ENCODE measurements around the gene NR4A1.

Gene NR4A1

DNA sequence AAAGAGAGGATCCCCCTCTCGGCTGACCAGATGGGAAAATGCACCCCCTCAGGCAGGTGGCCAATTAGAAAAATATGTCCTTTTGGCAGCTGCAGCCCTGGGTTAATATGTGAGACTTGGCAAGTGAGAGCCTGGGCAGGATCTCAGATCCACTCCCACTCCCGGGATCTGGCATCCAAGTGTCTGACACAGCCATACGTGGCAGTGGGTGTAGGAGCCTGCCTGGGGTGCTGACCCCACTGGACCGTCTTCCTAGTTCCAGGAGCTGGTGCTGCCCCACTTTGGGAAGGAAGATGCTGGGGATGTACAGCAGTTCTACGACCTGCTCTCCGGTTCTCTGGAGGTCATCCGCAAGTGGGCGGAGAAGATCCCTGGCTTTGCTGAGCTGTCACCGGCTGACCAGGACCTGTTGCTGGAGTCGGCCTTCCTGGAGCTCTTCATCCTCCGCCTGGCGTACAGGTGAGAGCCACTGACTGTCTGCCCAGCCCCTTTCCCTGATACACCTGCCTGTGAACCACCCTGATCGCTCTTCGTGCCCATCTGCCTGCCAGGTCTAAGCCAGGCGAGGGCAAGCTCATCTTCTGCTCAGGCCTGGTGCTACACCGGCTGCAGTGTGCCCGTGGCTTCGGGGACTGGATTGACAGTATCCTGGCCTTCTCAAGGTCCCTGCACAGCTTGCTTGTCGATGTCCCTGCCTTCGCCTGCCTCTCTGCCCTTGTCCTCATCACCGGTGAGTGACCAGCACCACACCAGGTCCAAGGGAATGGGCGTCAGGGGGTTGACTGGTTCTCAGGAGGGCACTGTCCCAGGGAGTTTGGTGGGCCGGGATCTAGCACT is 5.8 kb downstream of the NR4A1 start:
- Histone ChIP-seq H3K36me3 (ENCODE audit: insufficient read depth, insufficient read length, low read length) (peaks cover 68% of the 10 kb centered on the region), H3K4me1 (ENCODE audit: insufficient read depth, insufficient read length) (peaks cover 9% of the 10 kb centered on the region), H3K27me3 (ENCODE audit: insufficient read depth, insufficient read length) (peaks cover 8% of the 10 kb centered on the region), H3K9ac (ENCODE audit: insufficient read length, low read depth) (peak overlapping the region; percentile 17), H3K4me3 (ENCODE audit: insufficient read length, low read depth) (no peak overlapping the region), H3K9me3 (ENCODE audit: insufficient read depth, low read length) (no peaks in the 10 kb centered on the region)
- no peak for DNase-seq (ENCODE audit: low read depth, low spot score)
- TF ChIP-seq SUZ12 (IDR thresholded peaks at IDR 0.05; ENCODE audit: extremely low read depth, insufficient read depth, insufficient read length) = no peak
- TF ChIP-seq ZNF274 (IDR thresholded peaks at IDR 0.05; ENCODE audit: low read depth, low read length) = no peak
- TF ChIP-seq YY1 (IDR thresholded peaks at IDR 0.05; ENCODE audit: insufficient read depth, insufficient read length) = no peak

- TF ChIP-seq SUZ12 (IDR thresholded peaks at IDR 0.05; ENCODE audit: extremely low read depth, insufficient read depth, insufficient read length) (no peak), YY1 (IDR thresholded peaks at IDR 0.05; ENCODE audit: insufficient read depth, insufficient read length) (no peak), ZNF274 (IDR thresholded peaks at IDR 0.05; ENCODE audit: low read depth, low read length) (no peak)
- peaks cover 61% of the 10 kb centered on the region for H3K36me3 ChIP-seq (ENCODE audit: insufficient read depth, insufficient read length, low read length)
- no peak for DNase-seq (ENCODE audit: low read depth, low spot score)
- H3K4me3 ChIP-seq (ENCODE audit: insufficient read length, low read depth) = no peak overlapping the region
- peaks cover 3% of the 10 kb centered on the region for H3K4me1 ChIP-seq (ENCODE audit: insufficient read depth, insufficient read length)
- peaks cover under 1% of the 10 kb centered on the region for H3K27me3 ChIP-seq (ENCODE audit: insufficient read depth, insufficient read length)
- peak overlapping the region; percentile 17 for H3K9ac ChIP-seq (ENCODE audit: insufficient read length, low read depth)
- no peaks in the 10 kb centered on the region for H3K9me3 ChIP-seq (ENCODE audit: insufficient read depth, low read length)
Observed at GRCh38 chr12:52057638-52058576, 6.7 kb downstream of the NR4A1 start.

GRCh38 chr12:52058631-52059361 is 7.6 kb downstream of the NR4A1 start:
- H3K4me3 ChIP-seq (ENCODE audit: insufficient read length, low read depth) = no peak overlapping the region
- no peak overlapping the region for H3K9ac ChIP-seq (ENCODE audit: insufficient read length, low read depth)
- no peak for DNase-seq (ENCODE audit: low read depth, low spot score)
- H3K4me1 ChIP-seq (ENCODE audit: insufficient read depth, insufficient read length) = peaks cover 3% of the 10 kb centered on the region
- peaks cover 60% of the 10 kb centered on the region for H3K36me3 ChIP-seq (ENCODE audit: insufficient read depth, insufficient read length, low read length)
- no peaks in the 10 kb centered on the region for H3K27me3 ChIP-seq (ENCODE audit: insufficient read depth, insufficient read length)
- no peaks in the 10 kb centered on the region for H3K9me3 ChIP-seq (ENCODE audit: insufficient read depth, low read length)
- TF ChIP-seq ZNF274 (IDR thresholded peaks at IDR 0.05; ENCODE audit: low read depth, low read length) (no peak), YY1 (IDR thresholded peaks at IDR 0.05; ENCODE audit: insufficient read depth, insufficient read length) (no peak), SUZ12 (IDR thresholded peaks at IDR 0.05; ENCODE audit: extremely low read depth, insufficient read depth, insufficient read length) (no peak)

- H3K36me3 ChIP-seq (ENCODE audit: insufficient read depth, insufficient read length, low read length) = peaks cover 49% of the 10 kb centered on the region
- H3K9me3 ChIP-seq (ENCODE audit: insufficient read depth, low read length) = no peaks in the 10 kb centered on the region
- TF ChIP-seq SUZ12 (IDR thresholded peaks at IDR 0.05; ENCODE audit: extremely low read depth, insufficient read depth, insufficient read length) = no peak
- no peak for TF ChIP-seq YY1 (IDR thresholded peaks at IDR 0.05; ENCODE audit: insufficient read depth, insufficient read length)
- no peak for TF ChIP-seq ZNF274 (IDR thresholded peaks at IDR 0.05; ENCODE audit: low read depth, low read length)
- DNase-seq (ENCODE audit: low read depth, low spot score) = no peak
- H3K4me3 ChIP-seq (ENCODE audit: insufficient read length, low read depth) = no peak overlapping the region
- H3K4me1 ChIP-seq (ENCODE audit: insufficient read depth, insufficient read length) = peaks cover 3% of the 10 kb centered on the region
- no peaks in the 10 kb centered on the region for H3K27me3 ChIP-seq (ENCODE audit: insufficient read depth, insufficient read length)
- no peak overlapping the region for H3K9ac ChIP-seq (ENCODE audit: insufficient read length, low read depth)
Observed at GRCh38 chr12:52059582-52060497, 8.6 kb downstream of the NR4A1 start.

DNA sequence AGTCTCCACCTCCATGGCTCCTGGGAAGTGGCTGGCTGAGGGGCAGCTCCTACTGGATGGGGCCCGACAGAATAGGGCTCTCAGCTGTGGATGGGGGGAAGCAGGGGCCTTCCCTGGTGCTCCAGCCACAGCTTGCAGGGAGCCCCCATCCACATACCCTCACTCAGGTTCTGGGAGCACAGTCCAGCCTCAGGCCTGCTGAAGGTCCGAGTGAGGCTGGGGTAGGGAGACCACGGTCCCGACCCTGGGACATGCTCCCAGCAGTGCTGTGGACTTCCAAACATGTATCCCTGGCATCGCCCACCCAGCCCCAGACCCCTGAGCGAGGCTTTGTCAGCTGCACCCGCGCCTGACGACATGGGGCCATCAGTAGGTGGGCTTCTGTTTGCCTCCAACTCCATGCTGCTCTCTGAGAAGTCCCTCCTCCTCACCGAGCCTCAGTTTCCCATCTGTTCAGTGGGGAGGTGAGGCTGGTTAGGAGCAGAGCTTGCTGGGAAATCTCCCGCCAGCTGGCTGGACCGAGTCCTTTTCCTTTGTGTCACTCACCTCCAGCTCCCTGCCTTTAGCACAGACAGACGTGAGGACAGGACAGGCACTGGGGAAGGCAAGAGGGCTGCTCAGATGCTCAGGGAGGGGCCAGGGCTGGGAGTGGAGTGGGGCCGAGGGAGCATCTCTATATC is 9.4 kb downstream of the NR4A1 start:
- H3K9ac ChIP-seq (ENCODE audit: insufficient read length, low read depth) = no peak overlapping the region
- H3K4me3 ChIP-seq (ENCODE audit: insufficient read length, low read depth) = no peak overlapping the region
- H3K36me3 ChIP-seq (ENCODE audit: insufficient read depth, insufficient read length, low read length) = peaks cover 41% of the 10 kb centered on the region
- H3K9me3 ChIP-seq (ENCODE audit: insufficient read depth, low read length) = no peaks in the 10 kb centered on the region
- no peak for TF ChIP-seq SUZ12 (IDR thresholded peaks at IDR 0.05; ENCODE audit: extremely low read depth, insufficient read depth, insufficient read length)
- TF ChIP-seq YY1 (IDR thresholded peaks at IDR 0.05; ENCODE audit: insufficient read depth, insufficient read length) = no peak
- TF ChIP-seq ZNF274 (IDR thresholded peaks at IDR 0.05; ENCODE audit: low read depth, low read length) = no peak
- no peak for DNase-seq (ENCODE audit: low read depth, low spot score)
- peaks cover 3% of the 10 kb centered on the region for H3K4me1 ChIP-seq (ENCODE audit: insufficient read depth, insufficient read length)
- H3K27me3 ChIP-seq (ENCODE audit: insufficient read depth, insufficient read length) = peaks cover 3% of the 10 kb centered on the region

All from NT2/D1 (cell line).